Uterus (tissue), 2 donors: ENCODE measurements around the gene TEX55.

Experiments used
- POLR2A ChIP-seq, 2 donors: fragments of 450-650 bp; IDR thresholded peaks; one replicate each; pipeline ENCODE4 v1.6.1; 2016; ENCODE audit warnings: antibody characterized with exemption in 2 of 2, mild to moderate bottlenecking in 1 of 2, moderate library complexity in 1 of 2
- TF ChIP-seq, protein P1 (sequence below), 4 experiments: fragments of 200-600 bp in 2 of 4; fragments of 450-650 bp in 2 of 4; sonication (generic) in 2 of 4; IDR thresholded peaks; one replicate each; pipeline ENCODE4 v1.5.1; 2016 to 2019; ENCODE audit warnings: antibody characterized with exemption in 4 of 4, mild to moderate bottlenecking in 2 of 4, moderate library complexity in 1 of 4

DNA sequence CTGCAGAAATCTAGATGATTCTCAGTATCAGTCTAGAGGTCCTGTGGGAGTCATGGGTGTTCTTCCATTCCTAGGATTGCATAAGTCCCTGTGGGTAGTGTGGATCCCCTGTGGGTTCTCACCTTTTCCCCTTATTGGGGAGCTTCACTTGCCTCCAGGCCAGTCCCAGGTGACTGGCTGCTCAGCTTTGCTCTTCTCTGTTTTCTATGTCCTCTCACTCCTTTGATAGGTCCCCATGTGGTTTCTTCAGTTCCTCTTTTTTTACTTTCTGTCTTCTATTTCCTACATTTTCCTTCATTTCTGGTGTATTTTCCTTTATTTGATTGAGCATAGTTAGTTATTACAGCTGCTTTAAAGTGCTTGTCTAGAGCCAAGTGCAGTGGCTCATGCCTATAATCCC, 10.9 kb downstream of the TEX55 start:
- TF ChIP-seq, protein P1, sequence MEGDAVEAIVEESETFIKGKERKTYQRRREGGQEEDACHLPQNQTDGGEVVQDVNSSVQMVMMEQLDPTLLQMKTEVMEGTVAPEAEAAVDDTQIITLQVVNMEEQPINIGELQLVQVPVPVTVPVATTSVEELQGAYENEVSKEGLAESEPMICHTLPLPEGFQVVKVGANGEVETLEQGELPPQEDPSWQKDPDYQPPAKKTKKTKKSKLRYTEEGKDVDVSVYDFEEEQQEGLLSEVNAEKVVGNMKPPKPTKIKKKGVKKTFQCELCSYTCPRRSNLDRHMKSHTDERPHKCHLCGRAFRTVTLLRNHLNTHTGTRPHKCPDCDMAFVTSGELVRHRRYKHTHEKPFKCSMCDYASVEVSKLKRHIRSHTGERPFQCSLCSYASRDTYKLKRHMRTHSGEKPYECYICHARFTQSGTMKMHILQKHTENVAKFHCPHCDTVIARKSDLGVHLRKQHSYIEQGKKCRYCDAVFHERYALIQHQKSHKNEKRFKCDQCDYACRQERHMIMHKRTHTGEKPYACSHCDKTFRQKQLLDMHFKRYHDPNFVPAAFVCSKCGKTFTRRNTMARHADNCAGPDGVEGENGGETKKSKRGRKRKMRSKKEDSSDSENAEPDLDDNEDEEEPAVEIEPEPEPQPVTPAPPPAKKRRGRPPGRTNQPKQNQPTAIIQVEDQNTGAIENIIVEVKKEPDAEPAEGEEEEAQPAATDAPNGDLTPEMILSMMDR (IDR thresholded peaks at IDR 0.05), result no peak
- TF ChIP-seq POLR2A (IDR thresholded peaks at IDR 0.05), result no peak
